KMS-11 (cell line): ENCODE measurements around the gene CHDH.

Experiments
- H2AFZ ChIP-seq: fragments of 200-600 bp; sonication (generic); 2 replicates; pipeline ENCODE4 v1.6.1; 2016; ENCODE audit warnings: antibody characterized with exemption, mixed run types, low read depth
- H3K27ac ChIP-seq: fragments of 200-600 bp; sonication (generic); 2 replicates; pipeline ENCODE4 v1.6.1; 2016; ENCODE audit warnings: mild to moderate bottlenecking, mixed run types
- H3K27me3 ChIP-seq: fragments of 200-600 bp; sonication (generic); 2 replicates; pipeline ENCODE4 v1.6.1; 2017; ENCODE audit warnings: mild to moderate bottlenecking, low read depth, mixed run types, moderate library complexity; ENCODE audit not compliant: insufficient read depth
- H3K36me3 ChIP-seq: fragments of 200-600 bp; sonication (generic); 2 replicates; pipeline ENCODE4 v1.6.1; 2017; ENCODE audit warnings: mild to moderate bottlenecking, mixed run types; ENCODE audit not compliant: insufficient read depth
- H3K4me1 ChIP-seq: fragments of 200-600 bp; sonication (generic); 2 replicates; pipeline ENCODE4 v1.6.1; 2016; ENCODE audit warnings: mild to moderate bottlenecking, low read depth, mixed run types; ENCODE audit not compliant: poor library complexity, severe bottlenecking
- H3K4me2 ChIP-seq: fragments of 200-600 bp; sonication (generic); 2 replicates; pipeline ENCODE4 v1.7.0; 2016; ENCODE audit warnings: mild to moderate bottlenecking, mixed run types
- H3K4me3 ChIP-seq: fragments of 200-600 bp; sonication (generic); IDR thresholded peaks from 2 replicates; pipeline ENCODE4 v1.6.1; 2017; ENCODE audit warnings: low read depth, low read length, mixed read lengths; ENCODE audit not compliant: insufficient read depth
- H3K79me2 ChIP-seq: fragments of 200-600 bp; sonication (generic); 2 replicates; pipeline ENCODE4 v1.6.1; 2016; ENCODE audit warnings: low read depth, mixed run types; ENCODE audit not compliant: insufficient read depth
- H3K9ac ChIP-seq: fragments of 200-600 bp; sonication (generic); 2 replicates; pipeline ENCODE4 v1.6.1; 2016; ENCODE audit warnings: mild to moderate bottlenecking, mixed run types
- H4K20me1 ChIP-seq: fragments of 200-600 bp; sonication (generic); 2 replicates; pipeline ENCODE4 v1.6.1; 2016; ENCODE audit warnings: mild to moderate bottlenecking, mixed run types; ENCODE audit not compliant: insufficient read depth
- TF ChIP-seq, protein P1 (sequence below): fragments of 200-600 bp; sonication (generic); conservative IDR thresholded peaks from 2 replicates; pipeline ENCODE4 v1.6.1; 2017; ENCODE audit warnings: low read depth, mild to moderate bottlenecking, antibody characterized with exemption, low read length, moderate library complexity, mixed read lengths

The CHDH gene

DNA sequence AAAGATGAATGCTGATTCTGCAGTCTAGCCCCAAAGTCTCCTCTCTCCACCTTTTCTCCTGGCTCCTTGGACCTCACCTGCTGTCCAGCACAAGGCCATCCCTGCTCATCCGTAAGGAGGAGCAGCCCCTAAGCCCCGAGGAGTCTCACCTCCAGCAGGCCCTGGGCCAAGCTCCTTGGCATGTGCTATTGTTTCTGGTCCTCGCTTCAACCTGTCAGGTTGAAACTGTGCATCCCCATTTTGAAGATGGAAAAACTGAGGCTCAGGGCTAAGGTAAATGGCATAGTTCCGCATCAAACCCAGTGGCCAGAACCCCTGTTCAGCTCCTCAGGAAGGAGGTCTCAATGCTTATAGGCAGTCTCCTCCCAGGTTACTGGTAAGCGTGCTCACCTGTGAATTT, 26.1 kb downstream of the CHDH start:
- Histone ChIP-seq H3K4me3 (no peak overlapping the region), H3K4me1 (no peaks in the 10 kb centered on the region), H3K27ac (no peak overlapping the region), H3K9ac (no peak overlapping the region), H3K36me3 (no peaks in the 10 kb centered on the region), H3K4me2 (no peak overlapping the region), H3K79me2 (no peaks in the 10 kb centered on the region), H4K20me1 (no peaks in the 10 kb centered on the region), H2AFZ (no peak overlapping the region), H3K27me3 (no peaks in the 10 kb centered on the region)
- TF ChIP-seq, protein P1, sequence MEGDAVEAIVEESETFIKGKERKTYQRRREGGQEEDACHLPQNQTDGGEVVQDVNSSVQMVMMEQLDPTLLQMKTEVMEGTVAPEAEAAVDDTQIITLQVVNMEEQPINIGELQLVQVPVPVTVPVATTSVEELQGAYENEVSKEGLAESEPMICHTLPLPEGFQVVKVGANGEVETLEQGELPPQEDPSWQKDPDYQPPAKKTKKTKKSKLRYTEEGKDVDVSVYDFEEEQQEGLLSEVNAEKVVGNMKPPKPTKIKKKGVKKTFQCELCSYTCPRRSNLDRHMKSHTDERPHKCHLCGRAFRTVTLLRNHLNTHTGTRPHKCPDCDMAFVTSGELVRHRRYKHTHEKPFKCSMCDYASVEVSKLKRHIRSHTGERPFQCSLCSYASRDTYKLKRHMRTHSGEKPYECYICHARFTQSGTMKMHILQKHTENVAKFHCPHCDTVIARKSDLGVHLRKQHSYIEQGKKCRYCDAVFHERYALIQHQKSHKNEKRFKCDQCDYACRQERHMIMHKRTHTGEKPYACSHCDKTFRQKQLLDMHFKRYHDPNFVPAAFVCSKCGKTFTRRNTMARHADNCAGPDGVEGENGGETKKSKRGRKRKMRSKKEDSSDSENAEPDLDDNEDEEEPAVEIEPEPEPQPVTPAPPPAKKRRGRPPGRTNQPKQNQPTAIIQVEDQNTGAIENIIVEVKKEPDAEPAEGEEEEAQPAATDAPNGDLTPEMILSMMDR, result no peak

GRCh38 chr3:53819163-53819868, 26.9 kb downstream of the CHDH start:
- no peaks in the 10 kb centered on the region for H3K27me3 ChIP-seq
- no peak overlapping the region for H3K4me3 ChIP-seq
- no peaks in the 10 kb centered on the region for H4K20me1 ChIP-seq
- H3K9ac ChIP-seq, result no peak overlapping the region
- no peak overlapping the region for H3K27ac ChIP-seq
- no peaks in the 10 kb centered on the region for H3K36me3 ChIP-seq
- H3K79me2 ChIP-seq, result no peaks in the 10 kb centered on the region
- TF ChIP-seq, protein P1, result no peak
- no peaks in the 10 kb centered on the region for H3K4me1 ChIP-seq
- no peak overlapping the region for H3K4me2 ChIP-seq
- H2AFZ ChIP-seq, result no peak overlapping the region

- H3K4me2 ChIP-seq, result no peak overlapping the region
- H3K79me2 ChIP-seq, result no peaks in the 10 kb centered on the region
- TF ChIP-seq, protein P1, result no peak
- no peaks in the 10 kb centered on the region for H4K20me1 ChIP-seq
- H3K4me3 ChIP-seq, result no peak overlapping the region
- H3K9ac ChIP-seq, result no peak overlapping the region
- H2AFZ ChIP-seq, result no peak overlapping the region
- H3K36me3 ChIP-seq, result no peaks in the 10 kb centered on the region
- H3K27ac ChIP-seq, result no peak overlapping the region
- no peaks in the 10 kb centered on the region for H3K4me1 ChIP-seq
- H3K27me3 ChIP-seq, result no peaks in the 10 kb centered on the region
These were observed 27.7 kb downstream of the CHDH start for GRCh38 chr3:53818221-53819162.

- H3K4me1 ChIP-seq, result no peaks in the 10 kb centered on the region
- H3K36me3 ChIP-seq, result no peaks in the 10 kb centered on the region
- H3K27ac ChIP-seq, result no peak overlapping the region
- no peaks in the 10 kb centered on the region for H3K27me3 ChIP-seq
- H2AFZ ChIP-seq, result no peak overlapping the region
- no peaks in the 10 kb centered on the region for H3K79me2 ChIP-seq
- TF ChIP-seq, protein P1, result no peak
- H3K9ac ChIP-seq, result no peak overlapping the region
- no peak overlapping the region for H3K4me3 ChIP-seq
- no peaks in the 10 kb centered on the region for H4K20me1 ChIP-seq
- no peak overlapping the region for H3K4me2 ChIP-seq
These were observed 28.4 kb downstream of the CHDH start for GRCh38 chr3:53817809-53818208.
